K562 (cell line): ENCODE data around the gene TBC1D2. TPM values are rescaled to one million over a fixed set of nuclear protein-coding genes. Genes with fewer than 3 reads are reported as not detected.

Experiments
- ARHGAP35 ChIP-seq: fragments of 450-650 bp; IDR thresholded peaks from 2 replicates; pipeline ENCODE4 v1.6.1; 2018; ENCODE audit not compliant: partially characterized antibody
- CAMTA2 ChIP-seq: fragments of 250-450 bp; sonication (Bioruptor Pico); conservative IDR thresholded peaks from 2 replicates; pipeline ENCODE4 v1.5.1; 2022
- DACH1 ChIP-seq: fragments of 450-650 bp; IDR thresholded peaks from 2 replicates; pipeline ENCODE4 v1.6.1; 2018; ENCODE audit not compliant: partially characterized antibody
- DMBX1 ChIP-seq: fragments of 250-450 bp; sonication (Bioruptor Pico); IDR thresholded peaks from 2 replicates; pipeline ENCODE4 v1.8.0; 2022; ENCODE audit warnings: inconsistent platforms, mild to moderate bottlenecking, moderate library complexity, borderline replicate concordance
- ELK1 ChIP-seq: sonication (generic); formaldehyde crosslinking; IDR thresholded peaks from 2 replicates; pipeline ENCODE4 v1.8.1; 2022; ENCODE audit warnings: missing genetic modification reagents
- FOXK1 ChIP-seq: sonication (generic); formaldehyde crosslinking; IDR thresholded peaks from 2 replicates; pipeline ENCODE4 v1.8.0; 2022; ENCODE audit warnings: missing genetic modification reagents, mild to moderate bottlenecking, borderline replicate concordance
- FOXK2 ChIP-seq, 2 experiments: fragments of 450-650 bp; IDR thresholded peaks in 1 of 2; conservative IDR thresholded peaks in 1 of 2; 2 replicates each; pipeline ENCODE4 v1.6.1; 2016; ENCODE audit warnings: low read depth in 2 of 2, mild to moderate bottlenecking in 1 of 2
- KHSRP ChIP-seq: fragments of 450-650 bp; IDR thresholded peaks from 2 replicates; pipeline ENCODE4 v1.6.1; 2017
- MEF2A ChIP-seq: IDR thresholded peaks from 2 replicates; pipeline ENCODE4 v1.6.1; 2011; ENCODE audit warnings: low read depth, mild to moderate bottlenecking, low read length, moderate library complexity; ENCODE audit not compliant: control insufficient read depth
- NFIX ChIP-seq: fragments of 250-450 bp; sonication (Bioruptor Pico); IDR thresholded peaks from 2 replicates; pipeline ENCODE4 v1.4.0; 2020; ENCODE audit warnings: low read depth, mild to moderate bottlenecking, moderate library complexity
- PCBP2 ChIP-seq: fragments of 200-400 bp; formaldehyde crosslinking; IDR thresholded peaks from 2 replicates; pipeline ENCODE4 v1.6.1; 2018; ENCODE audit warnings: low read length, low read depth, mild to moderate bottlenecking, moderate library complexity; ENCODE audit not compliant: poor library complexity, severe bottlenecking
- PHB2 ChIP-seq: fragments of 450-650 bp; IDR thresholded peaks from 2 replicates; pipeline ENCODE4 v1.6.1; 2017; ENCODE audit warnings: low read depth
- PHF21A ChIP-seq: fragments of 450-650 bp; IDR thresholded peaks from 2 replicates; pipeline ENCODE4 v1.6.1; 2017; ENCODE audit warnings: low read depth, borderline replicate concordance
- PYGO2 ChIP-seq: fragments of 450-650 bp; IDR thresholded peaks from 2 replicates; pipeline ENCODE4 v1.6.1; 2016; ENCODE audit warnings: mild to moderate bottlenecking, missing genetic modification characterization, moderate library complexity, missing compliant biosample characterization
- REST ChIP-seq, 2 experiments: fragments of 450-650 bp; formaldehyde crosslinking in 1 of 2; IDR thresholded peaks; 2 replicates each; pipeline versions ENCODE4 v1.4.0 to v1.6.1; 2014 to 2020; ENCODE audit warnings: mild to moderate bottlenecking in 2 of 2, borderline replicate concordance in 1 of 2, low read depth in 1 of 2
- SMARCC2 ChIP-seq: fragments of 450-650 bp; IDR thresholded peaks from 2 replicates; pipeline ENCODE4 v1.6.1; 2017; ENCODE audit warnings: antibody characterized with exemption, moderate library complexity, mild to moderate bottlenecking, low read depth
- SMC3 ChIP-seq: conservative IDR thresholded peaks from 2 replicates; pipeline ENCODE4 v1.6.1; 2011; ENCODE audit warnings: low read depth, low read length, improper control_type of control experiment; ENCODE audit not compliant: insufficient read depth
- ZNF140 ChIP-seq: fragments of 250-450 bp; sonication (Bioruptor Pico); IDR thresholded peaks from 2 replicates; pipeline ENCODE4 v1.8.0; 2021; ENCODE audit warnings: moderate library complexity, mild to moderate bottlenecking, inconsistent platforms
- ZNF584 ChIP-seq: fragments of 200-800 bp; sonication (Bioruptor generic); IDR thresholded peaks from 2 replicates; pipeline ENCODE4 v1.6.1; 2016; ENCODE audit warnings: low read depth, mild to moderate bottlenecking, missing genetic modification characterization, missing compliant biosample characterization
- ZNF76 ChIP-seq: fragments of 250-450 bp; sonication (Bioruptor Pico); IDR thresholded peaks from 2 replicates; pipeline ENCODE4 v1.4.0; 2020; ENCODE audit warnings: mild to moderate bottlenecking, moderate library complexity, borderline replicate concordance
- polyA plus RNA-seq, 8 experiments: library from polyadenylated mRNA; depleted of rRNA in 4 of 8; stranded (reverse) in 5 of 8; unstranded in 3 of 8; fragments of >200 nt; fragmentation: Nextera tagmentation in 2 of 8; fragmentation: Illumina TruSeq in 1 of 8; extraction: Ambion mirVana in 2 of 8; extraction: Trizol in 1 of 8; gene quantifications; 2 replicates each; pipeline versions ENCODE4 v1.2.1 to v1.2.3, GENCODE V29; 2011 to 2014; ENCODE audit warnings: inconsistent platforms in 1 of 8, missing spikeins in 1 of 8
- total RNA-seq, 7 experiments: library from RNA; depleted of rRNA in 6 of 7; stranded (reverse); fragments of >200 nt in 6 of 7; fragmentation: Illumina TruSeq in 2 of 7; extraction: Trizol in 2 of 7; gene quantifications; 2 replicates each; pipeline versions ENCODE4 v1.2.1 to v1.2.3, GENCODE V29; 2011 to 2021; ENCODE audit warnings: low replicate concordance in 1 of 7

TBC1D2 gene
- total and polyA plus RNA-seq, 9 of the 15 experiments (the other 6 are each of a cell fraction or from before 2014, with no cell fraction given), result 0.10 to 7.0 (median 2.5) TPM

GRCh38 chr9:98254228-98255060, 1.0 kb downstream of the TBC1D2 start (continued):
- TF ChIP-seq SMARCC2, result no peak
- no peak for TF ChIP-seq MEF2A
- TF ChIP-seq REST (IDR thresholded peaks at IDR 0.05; ENCODE audit: borderline replicate concordance), result no peak
- TF ChIP-seq REST (CRISPR knock-in tag; IDR thresholded peaks at IDR 0.05; ENCODE audit: low read depth), result no peak
- TF ChIP-seq ARHGAP35, result no peak
- TF ChIP-seq ZNF584 (CRISPR knock-in tag), result no peak
- TF ChIP-seq FOXK2 (conservative IDR thresholded peaks at IDR 0.05 in 1 of 2, IDR thresholded peaks at IDR 0.05 in 1 of 2; ENCODE audit: low read depth in 2 of 2), result no peak
- TF ChIP-seq NFIX (CRISPR knock-in tag), result no peak
- TF ChIP-seq PCBP2, result no peak
- TF ChIP-seq KHSRP, result no peak
- no peak for TF ChIP-seq ZNF140
- no peak for TF ChIP-seq PYGO2
- TF ChIP-seq CAMTA2 (CRISPR knock-in tag), result no peak
- TF ChIP-seq ZNF76 (CRISPR knock-in tag), result no peak
- no peak for TF ChIP-seq FOXK1 (CRISPR knock-in tag)
- no peak for TF ChIP-seq DACH1
- TF ChIP-seq PHB2, result no peak
- no peak for TF ChIP-seq SMC3
- no peak for TF ChIP-seq DMBX1 (CRISPR knock-in tag)
- no peak for TF ChIP-seq PHF21A
- TF ChIP-seq ELK1 (CRISPR knock-in tag), result no peak
